Type B pancreatic cell (in vitro differentiated cells): ENCODE data around the gene FRMD4A. TPM values are rescaled to one million over a fixed set of nuclear protein-coding genes. Genes with fewer than 3 reads are reported as not detected.

ENCODE experiments used
- DNase-seq: peaks from one replicate; pipeline ENCODE4 v3.0.0; 2021; ENCODE audit warnings: mixed read lengths; ENCODE audit not compliant: unreplicated experiment; ENCODE audit errors: extremely low spot score
- H3K27ac Mint-ChIP-seq: 2 replicates; pipeline ENCODE4 v1.8.0; 2021; ENCODE audit warnings: mild to moderate bottlenecking, mixed read lengths
- H3K27me3 Mint-ChIP-seq: 2 replicates; pipeline ENCODE4 v1.8.0; 2021; ENCODE audit warnings: mixed read lengths
- H3K36me3 Mint-ChIP-seq: 2 replicates; pipeline ENCODE4 v1.8.0; 2021; ENCODE audit warnings: mixed read lengths
- H3K4me1 Mint-ChIP-seq: one replicate; pipeline ENCODE4 v1.8.0; 2021; ENCODE audit warnings: mixed read lengths; ENCODE audit not compliant: unreplicated experiment
- H3K4me3 Mint-ChIP-seq: 2 replicates; pipeline ENCODE4 v1.8.0; 2021; ENCODE audit warnings: mild to moderate bottlenecking, mixed read lengths
- H3K9me3 Mint-ChIP-seq: 2 replicates; pipeline ENCODE4 v1.8.0; 2021; ENCODE audit warnings: mixed read lengths
- total RNA-seq: library from RNA; stranded (reverse); gene quantifications from 2 replicates; pipeline ENCODE4 v1.2.1, GENCODE V29; 2021; ENCODE audit warnings: low replicate concordance
- TF ChIP-seq, protein P1 (sequence below): fragments of 200-600 bp; sonication (generic); conservative IDR thresholded peaks from 2 replicates; pipeline ENCODE4 v1.5.0; 2021; ENCODE audit warnings: antibody characterized with exemption, mild to moderate bottlenecking

FRMD4A gene
- total RNA-seq, 1 donor from 2014 or later, result 88.9 TPM

DNA sequence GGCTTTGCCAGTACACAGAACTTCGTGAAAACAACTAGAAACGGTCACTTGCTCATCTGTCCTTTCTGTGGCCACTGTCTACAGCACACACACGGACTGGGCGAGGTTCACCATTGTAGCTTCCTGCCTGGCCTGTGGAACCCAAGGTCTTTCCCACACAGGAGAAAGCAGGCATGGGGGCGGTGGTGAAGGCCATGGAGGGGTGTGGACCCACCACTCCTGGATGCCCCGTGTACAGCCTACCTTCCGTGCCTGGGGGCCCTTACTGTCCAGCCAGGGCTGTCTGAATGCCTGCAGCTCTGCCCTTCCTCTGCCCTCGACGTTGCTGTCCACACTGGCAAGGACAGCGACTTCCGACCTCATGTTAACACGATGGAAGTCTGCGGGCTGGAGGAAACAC, 635.1 kb downstream of the FRMD4A start:
- Mint-ChIP-seq H3K4me3 (no peak overlapping the region), H3K27me3 (no peaks in the 10 kb centered on the region), H3K27ac (no peak overlapping the region), H3K9me3 (no peaks in the 10 kb centered on the region), H3K4me1 (peaks cover 10% of the 10 kb centered on the region), H3K36me3 (peaks cover 57% of the 10 kb centered on the region)
- DNase-seq, result no peak
- TF ChIP-seq, protein P1, sequence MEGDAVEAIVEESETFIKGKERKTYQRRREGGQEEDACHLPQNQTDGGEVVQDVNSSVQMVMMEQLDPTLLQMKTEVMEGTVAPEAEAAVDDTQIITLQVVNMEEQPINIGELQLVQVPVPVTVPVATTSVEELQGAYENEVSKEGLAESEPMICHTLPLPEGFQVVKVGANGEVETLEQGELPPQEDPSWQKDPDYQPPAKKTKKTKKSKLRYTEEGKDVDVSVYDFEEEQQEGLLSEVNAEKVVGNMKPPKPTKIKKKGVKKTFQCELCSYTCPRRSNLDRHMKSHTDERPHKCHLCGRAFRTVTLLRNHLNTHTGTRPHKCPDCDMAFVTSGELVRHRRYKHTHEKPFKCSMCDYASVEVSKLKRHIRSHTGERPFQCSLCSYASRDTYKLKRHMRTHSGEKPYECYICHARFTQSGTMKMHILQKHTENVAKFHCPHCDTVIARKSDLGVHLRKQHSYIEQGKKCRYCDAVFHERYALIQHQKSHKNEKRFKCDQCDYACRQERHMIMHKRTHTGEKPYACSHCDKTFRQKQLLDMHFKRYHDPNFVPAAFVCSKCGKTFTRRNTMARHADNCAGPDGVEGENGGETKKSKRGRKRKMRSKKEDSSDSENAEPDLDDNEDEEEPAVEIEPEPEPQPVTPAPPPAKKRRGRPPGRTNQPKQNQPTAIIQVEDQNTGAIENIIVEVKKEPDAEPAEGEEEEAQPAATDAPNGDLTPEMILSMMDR, result no peak

- H3K27ac Mint-ChIP-seq, result no peak overlapping the region
- no peaks in the 10 kb centered on the region for H3K4me1 Mint-ChIP-seq
- peaks cover 45% of the 10 kb centered on the region for H3K36me3 Mint-ChIP-seq
- H3K4me3 Mint-ChIP-seq, result no peak overlapping the region
- TF ChIP-seq, protein P1, result no peak
- no peaks in the 10 kb centered on the region for H3K27me3 Mint-ChIP-seq
- no peaks in the 10 kb centered on the region for H3K9me3 Mint-ChIP-seq
- DNase-seq, result no peak
Observed at GRCh38 chr10:13693783-13694700, 636.7 kb downstream of the FRMD4A start.

DNA sequence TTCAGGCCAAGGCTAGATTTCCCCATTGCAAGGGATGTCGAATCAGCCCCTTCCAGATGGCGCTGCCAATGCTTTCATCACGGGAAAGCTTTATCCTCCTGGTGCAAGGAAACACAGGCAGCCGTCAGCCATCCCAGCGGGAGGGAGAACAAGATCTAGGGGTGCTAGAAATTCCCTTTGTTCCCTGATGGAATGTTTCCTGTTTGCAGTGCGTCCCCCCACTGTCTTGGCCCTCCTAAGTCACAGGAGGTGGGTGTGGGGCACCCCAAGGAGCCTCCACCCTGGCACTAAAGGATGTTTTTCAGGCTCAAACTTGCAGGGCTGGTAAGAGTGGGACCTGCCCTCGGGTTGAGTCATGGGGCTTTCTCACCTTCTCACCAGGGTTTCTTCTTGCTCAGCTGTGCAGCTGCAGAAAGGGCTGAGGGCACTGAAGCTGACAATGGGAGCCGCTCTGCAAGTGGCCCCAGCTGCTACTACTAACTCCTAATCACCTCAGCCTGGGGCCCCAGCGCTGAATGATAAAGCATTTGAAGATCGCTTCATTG, 640.4 kb downstream of the FRMD4A start:
- Mint-ChIP-seq H3K9me3 (no peaks in the 10 kb centered on the region), H3K4me3 (no peak overlapping the region), H3K4me1 (peaks cover 17% of the 10 kb centered on the region), H3K27me3 (no peaks in the 10 kb centered on the region), H3K36me3 (peaks cover 45% of the 10 kb centered on the region), H3K27ac (no peak overlapping the region)
- TF ChIP-seq, protein P1, result no peak
- DNase-seq, result no peak

- no peak for DNase-seq
- Mint-ChIP-seq H3K27me3 (no peaks in the 10 kb centered on the region), H3K27ac (peak overlapping the region; percentile 67), H3K36me3 (peaks cover 29% of the 10 kb centered on the region), H3K4me1 (peaks cover 41% of the 10 kb centered on the region), H3K4me3 (no peak overlapping the region), H3K9me3 (no peaks in the 10 kb centered on the region)
- TF ChIP-seq, protein P1, result no peak
Observed at GRCh38 chr10:13686331-13686752, 644.4 kb downstream of the FRMD4A start.

GRCh38 chr10:13685885-13686284, 644.8 kb downstream of the FRMD4A start:
- peaks cover 46% of the 10 kb centered on the region for H3K4me1 Mint-ChIP-seq
- peak overlapping the region; percentile 67 for H3K27ac Mint-ChIP-seq
- DNase-seq, result no peak
- H3K9me3 Mint-ChIP-seq, result no peaks in the 10 kb centered on the region
- H3K36me3 Mint-ChIP-seq, result peaks cover 33% of the 10 kb centered on the region
- TF ChIP-seq, protein P1, result no peak
- H3K27me3 Mint-ChIP-seq, result no peaks in the 10 kb centered on the region
- H3K4me3 Mint-ChIP-seq, result no peak overlapping the region
